A673 (cell line): Measurements from ENCODE around the gene FSTL4. TPM values are rescaled to one million over a fixed set of nuclear protein-coding genes. Genes with fewer than 3 reads are reported as not detected.

Experiments used
- BruUV-seq: library from RNA; stranded (reverse); fragments of 400-500 nt; replicated peaks from 2 replicates; lab custom pipeline; 2021; lab: Mats Ljungman, UMichigan
- CTCF ChIA-PET: fragments of 300-600 bp; sonication (Branson Sonifier 250); formaldehyde crosslinking; loops from one replicate; lab custom pipeline; 2022; ENCODE audit warnings: antibody characterized with exemption; lab: Charles Lee
- POLR2A ChIA-PET: fragments of 300-600 bp; sonication (Branson Sonifier 250); formaldehyde crosslinking; loops from one replicate; lab custom pipeline; 2022; ENCODE audit warnings: antibody characterized with exemption; ENCODE audit not compliant: low non-redundant PET; lab: Charles Lee
- DNase-seq: peaks from one replicate; pipeline ENCODE4 v3.0.0-alpha.2; 2015; ENCODE audit warnings: low spot score
- H3K27ac ChIP-seq: fragments of 200-600 bp; sonication (generic); 2 replicates; pipeline ENCODE4 v1.5.1; 2016; ENCODE audit warnings: mixed run types, low read depth, mild to moderate bottlenecking, mixed read lengths, antibody characterized with exemption, low read length; ENCODE audit not compliant: poor library complexity, severe bottlenecking
- H3K27me3 ChIP-seq: fragments of 200-600 bp; sonication (generic); replicated peaks from 2 replicates; pipeline ENCODE4 v1.6.1; 2017; ENCODE audit warnings: mixed run types, low read depth, mild to moderate bottlenecking, mixed read lengths, antibody characterized with exemption, low read length; ENCODE audit not compliant: insufficient read depth, poor library complexity
- H3K36me3 ChIP-seq: fragments of 200-600 bp; sonication (generic); 2 replicates; pipeline ENCODE4 v1.6.1; 2016; ENCODE audit warnings: mixed run types, mild to moderate bottlenecking, mixed read lengths, antibody characterized with exemption, low read length; ENCODE audit not compliant: insufficient read depth, poor library complexity, severe bottlenecking
- H3K4me1 ChIP-seq: fragments of 200-600 bp; sonication (generic); 2 replicates; pipeline ENCODE4 v1.6.1; 2017; ENCODE audit warnings: mixed run types, mild to moderate bottlenecking, mixed read lengths, antibody characterized with exemption, low read length; ENCODE audit not compliant: insufficient read depth, poor library complexity, severe bottlenecking
- H3K4me3 ChIP-seq: fragments of 200-600 bp; sonication (generic); 2 replicates; pipeline ENCODE4 v1.5.1; 2016; ENCODE audit warnings: low read depth, mixed run types, mild to moderate bottlenecking, mixed read lengths, low read length; ENCODE audit not compliant: poor library complexity, severe bottlenecking
- H3K9me3 ChIP-seq: fragments of 200-600 bp; sonication (generic); 2 replicates; pipeline ENCODE4 v1.6.1; 2016; ENCODE audit warnings: mixed run types, low read depth, mild to moderate bottlenecking, mixed read lengths, antibody characterized with exemption, low read length; ENCODE audit not compliant: poor library complexity, severe bottlenecking
- EZH2 ChIP-seq: fragments of 200-600 bp; sonication (generic); IDR thresholded peaks from 2 replicates; pipeline ENCODE4 v1.6.1; 2017; ENCODE audit warnings: borderline replicate concordance, low read depth, mild to moderate bottlenecking, mixed read lengths, antibody characterized with exemption, low read length; ENCODE audit not compliant: poor library complexity, severe bottlenecking
- intact Hi-C: fragments of 100-400 bp; cut with micrococcal nuclease; formaldehyde crosslinking; loops from one replicate; pipeline ENCODE4 v1.10.0; 2022; ENCODE audit not compliant: unreplicated experiment
- total RNA-seq: library from RNA; stranded (reverse); gene quantifications from 2 replicates; pipeline ENCODE4 v1.2.3, GENCODE V29; 2021
- TF ChIP-seq, protein P1 (sequence below): fragments of 300-800, 200-600 bp; sonication (generic); conservative IDR thresholded peaks from 2 replicates; pipeline ENCODE4 v1.5.1; 2017; ENCODE audit warnings: low read depth, mild to moderate bottlenecking, antibody characterized with exemption, low read length, moderate library complexity, mixed read lengths

Gene FSTL4
- total RNA-seq, 1 experiment from 2014 or later = 0.86 TPM

DNA sequence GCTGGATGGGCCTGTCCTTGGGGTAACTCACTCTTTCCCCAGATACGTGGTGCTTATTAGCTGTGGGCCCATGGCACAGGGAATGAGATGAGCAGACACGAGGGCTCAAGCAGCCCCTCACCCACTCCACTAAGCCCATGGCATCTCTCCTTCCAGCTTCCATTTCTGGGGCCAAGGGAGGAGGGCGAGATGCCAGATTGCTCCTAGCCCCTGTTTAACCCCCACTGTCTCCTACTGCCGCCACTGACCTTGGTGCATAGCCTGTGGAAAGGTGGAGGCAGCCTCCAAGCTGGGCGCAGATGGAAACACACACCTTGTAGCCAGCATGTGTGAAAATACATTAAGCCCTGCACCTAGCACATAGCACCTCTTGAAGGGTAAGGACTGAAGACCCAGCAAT, 167.6 kb downstream of the FSTL4 start:
- no peak for DNase-seq
- ChIA-PET POLR2A (no interaction called here), CTCF (interaction anchor here (1.2 kb wide), 1 partner anchor 24 kb away, joined by 3 read pairs; no protein-coding TSS in a partner anchor)
- no peaks in the 10 kb centered on the region for H3K27me3 ChIP-seq
- H3K36me3 ChIP-seq = no peaks in the 10 kb centered on the region
- no TSS peak for BruUV-seq
- H3K9me3 ChIP-seq = no peaks in the 10 kb centered on the region
- no peak overlapping the region for H3K4me3 ChIP-seq
- no peak for TF ChIP-seq EZH2
- TF ChIP-seq, protein P1, sequence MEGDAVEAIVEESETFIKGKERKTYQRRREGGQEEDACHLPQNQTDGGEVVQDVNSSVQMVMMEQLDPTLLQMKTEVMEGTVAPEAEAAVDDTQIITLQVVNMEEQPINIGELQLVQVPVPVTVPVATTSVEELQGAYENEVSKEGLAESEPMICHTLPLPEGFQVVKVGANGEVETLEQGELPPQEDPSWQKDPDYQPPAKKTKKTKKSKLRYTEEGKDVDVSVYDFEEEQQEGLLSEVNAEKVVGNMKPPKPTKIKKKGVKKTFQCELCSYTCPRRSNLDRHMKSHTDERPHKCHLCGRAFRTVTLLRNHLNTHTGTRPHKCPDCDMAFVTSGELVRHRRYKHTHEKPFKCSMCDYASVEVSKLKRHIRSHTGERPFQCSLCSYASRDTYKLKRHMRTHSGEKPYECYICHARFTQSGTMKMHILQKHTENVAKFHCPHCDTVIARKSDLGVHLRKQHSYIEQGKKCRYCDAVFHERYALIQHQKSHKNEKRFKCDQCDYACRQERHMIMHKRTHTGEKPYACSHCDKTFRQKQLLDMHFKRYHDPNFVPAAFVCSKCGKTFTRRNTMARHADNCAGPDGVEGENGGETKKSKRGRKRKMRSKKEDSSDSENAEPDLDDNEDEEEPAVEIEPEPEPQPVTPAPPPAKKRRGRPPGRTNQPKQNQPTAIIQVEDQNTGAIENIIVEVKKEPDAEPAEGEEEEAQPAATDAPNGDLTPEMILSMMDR = no peak
- intact Hi-C loops = no loop called here
- H3K27ac ChIP-seq = no peak overlapping the region
- no peaks in the 10 kb centered on the region for H3K4me1 ChIP-seq

GRCh38 chr5:133441166-133441815, 171.1 kb downstream of the FSTL4 start:
- Histone ChIP-seq H3K9me3 (no peaks in the 10 kb centered on the region), H3K36me3 (no peaks in the 10 kb centered on the region), H3K4me3 (no peak overlapping the region), H3K27ac (no peak overlapping the region), H3K4me1 (no peaks in the 10 kb centered on the region), H3K27me3 (no peaks in the 10 kb centered on the region)
- DNase-seq = no peak
- no TSS peak for BruUV-seq
- intact Hi-C loops = no loop called here
- CTCF ChIA-PET = interaction anchor here (1.4 kb wide), 1 partner anchor 18 kb away, joined by 4 read pairs; no protein-coding TSS in a partner anchor
- no peak for TF ChIP-seq EZH2
- TF ChIP-seq, protein P1 = no peak
- POLR2A ChIA-PET = no interaction called here

- Histone ChIP-seq H3K36me3 (no peaks in the 10 kb centered on the region), H3K4me3 (no peak overlapping the region), H3K27ac (no peak overlapping the region), H3K4me1 (no peaks in the 10 kb centered on the region), H3K9me3 (no peaks in the 10 kb centered on the region), H3K27me3 (no peaks in the 10 kb centered on the region)
- CTCF ChIA-PET = no interaction called here
- TF ChIP-seq EZH2 = no peak
- TF ChIP-seq, protein P1 = no peak
- POLR2A ChIA-PET = no interaction called here
- DNase-seq = no peak
- no TSS peak for BruUV-seq
- intact Hi-C loops = no loop called here
Measured at GRCh38 chr5:133440467-133441115, 171.8 kb downstream of the FSTL4 start.
